M059J (cell line): ENCODE measurements around the gene GALNT13. TPM values are rescaled to one million over a fixed set of nuclear protein-coding genes. Genes with fewer than 3 reads are reported as not detected.

Experiments used
- DNase-seq: peaks from one replicate; pipeline ENCODE4 v3.0.0-alpha.2; 2012; ENCODE audit warnings: low read depth
- total RNA-seq: library from RNA; depleted of rRNA; stranded (reverse); fragments of >200 nt; shearing (Covaris generic); gene quantifications from 2 replicates; pipeline ENCODE4 v1.2.3, GENCODE V29; 2014

GALNT13 gene
- total RNA-seq, 1 experiment from 2014 or later, result 0.05 TPM

DNA sequence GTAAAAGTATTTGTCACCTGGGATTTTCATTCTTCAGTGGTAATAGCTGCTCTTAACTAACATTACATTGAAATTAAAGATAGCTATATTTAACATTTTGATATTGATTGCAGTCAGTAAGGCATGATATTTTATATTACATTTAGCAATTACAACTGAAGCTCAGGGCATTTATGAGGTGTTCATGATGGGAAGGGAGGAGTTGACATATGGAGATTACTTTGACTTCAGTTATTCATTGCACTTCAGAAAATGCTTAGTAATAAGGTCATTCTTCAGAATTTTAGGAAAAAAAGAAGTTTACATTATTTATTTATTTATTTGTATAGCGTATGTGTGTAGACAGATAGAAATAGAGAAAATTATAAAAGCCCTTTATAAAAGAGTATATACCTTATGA lies 352.0 kb downstream of the GALNT13 start:
- no peak for DNase-seq

DNA sequence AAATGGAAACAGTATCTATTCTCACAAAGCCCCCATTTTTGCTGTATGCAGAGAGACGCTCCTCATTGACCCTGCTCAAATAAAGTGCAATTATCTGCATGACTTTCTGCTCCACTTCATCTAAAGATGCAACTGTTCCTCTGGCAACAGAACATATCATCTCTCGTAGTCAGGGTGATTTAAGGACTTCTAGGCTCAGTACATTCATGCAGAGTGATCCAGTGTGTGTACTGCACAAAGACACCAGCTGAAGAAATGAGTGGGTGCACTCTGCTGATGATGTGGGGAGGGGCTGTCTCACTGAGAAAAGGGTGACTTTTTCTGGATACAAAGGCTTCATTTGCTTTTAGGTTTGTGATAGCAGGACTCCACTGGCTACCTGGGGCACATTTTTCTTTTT lies 355.2 kb downstream of the GALNT13 start:
- no peak for DNase-seq

DNA sequence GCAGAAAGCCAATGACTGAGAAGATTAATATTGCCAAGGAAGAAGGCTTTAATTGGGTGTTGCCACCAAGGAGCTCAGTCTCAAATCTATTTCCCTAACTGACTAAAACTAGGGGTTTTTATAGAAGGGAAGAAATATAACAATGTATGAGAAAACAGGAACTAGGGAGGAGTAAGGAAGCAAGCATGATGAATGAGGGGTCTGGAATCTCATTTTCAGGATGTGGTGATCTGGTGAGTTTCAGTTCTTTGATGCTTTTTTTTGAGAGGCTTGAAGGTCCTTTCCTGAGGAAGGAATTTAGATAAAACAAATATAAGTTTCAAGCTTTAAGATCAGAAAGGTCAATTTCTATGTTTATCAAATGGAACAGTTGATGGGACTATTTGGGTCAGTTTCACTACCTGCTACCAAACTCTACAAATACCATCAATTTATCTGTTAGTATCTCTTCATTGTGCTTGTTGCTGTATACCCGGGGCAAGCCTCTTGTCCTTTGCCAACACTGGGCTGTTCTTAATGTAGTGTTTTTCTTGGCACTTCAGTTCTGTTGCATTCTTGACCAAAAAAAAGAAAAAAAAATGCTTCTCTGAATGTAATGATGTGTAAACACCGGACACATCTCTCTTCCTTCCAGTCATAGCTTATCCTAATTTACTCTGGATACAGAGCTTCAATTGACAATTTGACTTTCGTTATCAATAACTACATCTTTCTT lies 357.0 kb downstream of the GALNT13 start:
- DNase-seq, result no peak

DNA sequence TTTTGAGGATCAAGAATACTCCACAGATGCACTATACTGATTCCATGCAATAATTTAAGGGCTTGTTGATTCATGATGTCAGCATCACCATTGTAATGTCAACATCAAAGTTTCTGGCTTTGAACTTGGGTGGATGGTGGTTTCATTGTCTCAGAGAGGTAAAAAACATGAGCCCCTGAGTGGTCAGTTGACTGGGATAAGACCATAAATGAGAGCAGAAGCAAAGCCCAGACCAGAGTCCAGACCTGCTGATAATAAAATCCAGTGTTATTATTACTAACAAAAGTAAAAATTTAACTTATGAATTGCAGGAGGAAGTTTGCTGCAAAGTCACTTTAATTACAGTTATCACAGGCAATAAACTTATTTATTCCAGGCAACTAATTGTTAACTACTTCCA lies 358.2 kb downstream of the GALNT13 start:
- DNase-seq, result no peak

DNA sequence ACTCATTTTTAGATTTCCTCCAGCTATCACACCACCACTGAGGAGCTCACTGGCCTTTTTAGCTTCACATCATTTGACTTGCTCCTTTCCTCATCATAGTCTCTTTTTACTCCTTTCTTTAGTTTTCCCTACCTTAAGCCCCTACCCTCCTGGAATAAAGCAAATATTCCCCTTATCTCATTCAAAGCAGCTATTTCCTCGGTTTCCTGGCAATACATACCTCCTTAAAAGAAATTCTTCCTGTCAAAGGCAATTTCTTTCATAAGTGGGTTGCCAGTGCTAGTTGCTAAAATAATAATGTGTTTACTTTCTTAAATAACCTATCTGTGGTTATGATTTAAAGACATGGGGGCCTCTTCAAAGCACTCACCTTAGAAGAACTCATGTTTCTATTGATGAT lies 359.3 kb downstream of the GALNT13 start:
- no peak for DNase-seq

DNA sequence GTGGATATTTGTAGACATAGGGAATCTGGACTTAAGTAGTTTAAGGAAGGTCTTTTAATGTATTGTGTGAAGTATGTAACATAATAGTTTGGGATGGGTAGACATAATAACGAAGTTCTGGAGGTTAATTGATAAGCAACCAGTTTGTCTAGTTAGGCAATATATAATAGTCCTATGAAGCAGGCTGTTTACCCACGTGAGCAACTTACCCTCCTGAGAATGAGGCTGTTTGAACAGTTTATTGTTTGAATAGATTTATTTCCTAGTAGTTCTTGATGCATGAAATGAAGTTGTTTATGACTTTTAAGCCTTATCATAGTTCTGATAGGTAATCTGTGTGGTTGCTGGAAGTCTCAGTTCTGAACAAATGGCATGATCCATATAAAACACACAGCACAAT lies 361.5 kb downstream of the GALNT13 start:
- DNase-seq, result no peak

DNA sequence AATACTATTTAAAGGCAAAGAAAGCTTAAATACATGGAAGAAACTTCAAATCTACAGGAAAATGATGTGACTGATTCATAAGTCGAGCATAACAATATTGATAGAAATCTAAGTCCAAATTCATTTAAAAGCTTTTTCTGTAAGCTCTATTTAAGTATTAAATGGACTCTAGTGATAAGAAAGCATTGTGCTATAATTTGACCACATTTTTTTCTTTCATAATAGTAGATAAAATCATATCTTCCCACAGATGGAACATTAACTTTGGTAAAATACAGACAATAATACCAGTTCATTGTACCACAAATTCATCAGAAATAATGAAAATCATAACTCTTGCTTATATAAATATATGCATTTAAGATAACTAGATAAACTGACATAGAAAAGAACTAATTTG lies 366.5 kb downstream of the GALNT13 start:
- no peak for DNase-seq

DNA sequence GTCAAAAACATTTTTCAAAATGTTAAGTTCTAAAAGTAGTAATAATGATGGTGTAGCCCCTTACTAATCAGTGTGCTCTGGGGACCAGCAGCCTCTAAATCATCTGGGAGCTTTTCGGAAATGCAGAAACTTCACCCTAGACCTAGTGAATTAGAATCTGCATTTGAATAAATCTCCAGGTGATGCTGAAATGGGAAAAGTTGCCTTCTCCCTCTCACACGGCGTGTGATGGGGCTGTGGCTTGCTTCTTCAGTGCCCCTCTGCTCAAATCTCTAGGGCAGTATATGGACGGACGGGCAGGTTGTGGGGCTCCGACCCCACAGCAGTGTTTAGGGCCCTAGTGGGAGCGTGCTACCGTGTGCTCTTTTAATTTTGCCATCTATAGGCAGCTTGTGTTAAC lies 368.6 kb downstream of the GALNT13 start:
- no peak for DNase-seq

DNA sequence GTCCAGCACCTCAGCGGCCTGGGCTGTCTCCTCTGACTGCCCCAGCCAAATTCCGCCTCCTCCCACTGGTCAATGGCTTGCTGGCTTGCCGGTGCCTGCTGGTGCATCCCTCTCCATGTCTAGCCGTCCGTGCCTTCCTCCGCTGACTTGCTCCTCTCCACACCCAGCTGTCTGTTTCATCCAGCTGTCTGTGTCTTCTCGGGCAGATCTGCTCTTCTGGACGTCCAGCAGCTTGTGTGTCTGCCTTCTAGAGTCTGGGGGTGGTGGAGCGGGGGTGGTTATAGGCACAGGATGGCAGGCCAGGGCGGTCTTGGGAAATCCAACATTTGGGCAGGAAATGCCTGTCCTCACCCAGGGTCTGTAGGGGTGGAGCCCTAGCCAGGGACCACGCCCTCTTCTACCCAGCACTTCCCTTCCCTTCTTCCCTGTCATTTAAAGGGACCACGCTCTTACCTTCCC lies 369.2 kb downstream of the GALNT13 start:
- no peak for DNase-seq

DNA sequence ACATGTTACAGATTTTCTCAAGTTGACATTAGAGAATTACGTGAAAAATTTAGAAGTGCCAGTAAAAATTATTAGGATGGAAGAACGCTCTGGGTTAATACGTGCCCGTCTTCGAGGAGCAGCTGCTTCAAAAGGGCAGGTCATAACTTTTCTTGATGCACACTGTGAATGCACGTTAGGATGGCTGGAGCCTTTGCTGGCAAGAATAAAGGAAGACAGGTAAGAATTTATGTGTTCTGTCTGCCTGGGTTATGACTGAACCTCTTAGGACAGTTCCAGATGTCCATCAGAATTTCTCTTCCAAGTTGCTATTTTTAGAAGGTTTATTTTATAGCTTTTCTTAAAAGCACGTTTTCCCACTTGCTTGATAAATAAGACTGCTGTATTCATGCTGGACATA lies 371.0 kb downstream of the GALNT13 start:
- no peak for DNase-seq

DNA sequence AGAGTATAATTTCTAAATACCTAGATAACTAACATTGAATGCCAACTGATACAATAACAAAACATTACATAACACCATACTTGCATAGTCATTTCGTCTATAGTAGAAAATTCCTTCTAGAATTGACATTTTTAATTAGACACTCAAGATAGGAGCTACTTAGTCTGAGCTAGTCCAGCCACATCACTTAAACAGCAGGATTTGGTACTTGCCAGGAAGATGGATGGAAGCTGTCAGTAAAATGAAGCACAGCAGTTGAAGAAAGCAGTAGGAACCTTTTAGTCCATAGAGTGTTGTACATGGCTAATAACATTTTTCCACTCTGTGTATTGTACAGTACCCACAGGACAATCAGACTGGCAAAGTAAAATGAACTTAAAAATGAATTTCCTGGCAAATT lies 372.0 kb downstream of the GALNT13 start:
- no peak for DNase-seq

DNA sequence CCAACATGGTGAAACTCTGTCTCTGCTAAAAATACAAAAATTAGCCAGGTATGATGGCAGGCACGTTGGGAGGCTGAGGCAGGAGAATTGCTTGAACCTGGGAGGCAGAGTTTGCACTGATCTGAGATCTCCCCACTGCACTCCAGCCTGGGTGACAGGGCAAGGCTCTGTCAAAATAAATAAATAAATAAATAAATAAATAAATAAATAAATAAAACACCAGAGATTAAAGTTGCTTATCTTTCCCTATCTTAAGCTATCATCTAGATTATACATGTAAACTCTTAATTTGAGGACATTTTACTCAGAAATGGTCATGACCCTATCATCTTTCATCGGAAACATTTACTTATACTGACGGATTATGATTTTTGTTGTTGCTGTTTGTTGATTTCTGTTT lies 373.2 kb downstream of the GALNT13 start:
- DNase-seq, result no peak

DNA sequence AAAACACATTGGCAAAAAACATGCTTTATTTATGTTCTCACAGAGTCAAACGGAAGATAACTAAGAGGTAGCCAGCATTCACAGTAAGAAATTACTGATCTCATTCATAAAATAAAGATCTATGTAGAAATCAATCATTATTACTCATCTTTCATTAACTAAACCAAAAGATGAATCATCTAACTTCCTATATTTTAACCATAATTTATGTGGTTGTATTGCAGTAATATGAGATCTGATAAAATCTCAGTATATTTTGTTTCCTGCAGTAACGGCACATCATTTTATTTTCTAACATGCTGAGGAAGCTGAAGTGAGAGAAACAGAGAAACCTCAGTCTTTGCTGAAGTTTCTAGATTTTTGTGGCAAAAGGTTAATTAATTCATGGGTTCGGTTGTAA lies 375.8 kb downstream of the GALNT13 start:
- no peak for DNase-seq

DNA sequence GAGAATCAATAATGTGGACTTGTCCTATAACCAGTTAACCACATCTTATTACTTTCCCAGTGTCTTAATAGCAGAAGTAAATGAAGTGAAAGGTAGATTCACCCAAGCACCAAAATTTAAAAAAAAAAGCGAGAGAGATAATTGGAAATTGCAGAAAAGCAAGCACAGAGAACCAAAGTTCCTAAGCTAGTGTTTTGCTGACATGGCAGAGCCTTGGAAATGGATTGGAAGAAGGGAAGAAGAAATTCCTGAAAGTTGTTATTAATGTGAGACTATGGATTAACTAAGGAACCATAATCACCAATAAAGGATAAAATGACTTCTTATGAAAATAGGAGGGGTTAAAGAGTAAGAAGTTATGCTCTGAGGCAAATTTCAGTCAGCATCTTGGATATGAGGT lies 384.4 kb downstream of the GALNT13 start:
- no peak for DNase-seq

DNA sequence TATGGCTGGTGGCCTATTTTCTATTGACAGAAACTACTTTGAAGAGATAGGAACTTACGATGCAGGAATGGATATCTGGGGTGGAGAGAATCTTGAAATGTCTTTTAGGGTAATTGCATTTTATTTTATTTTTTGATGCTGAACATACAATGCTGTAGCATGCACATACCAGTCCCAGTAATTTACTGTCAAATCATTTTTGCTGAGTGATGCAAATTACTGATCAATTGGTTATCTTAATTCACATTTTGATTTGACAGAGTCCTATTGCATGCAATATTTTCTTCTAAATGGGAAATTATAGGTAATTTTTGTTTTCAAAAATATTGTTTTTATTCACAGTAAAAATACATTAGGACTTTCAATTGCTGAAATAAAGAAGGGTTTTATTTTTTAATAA lies 387.3 kb downstream of the GALNT13 start:
- no peak for DNase-seq

DNA sequence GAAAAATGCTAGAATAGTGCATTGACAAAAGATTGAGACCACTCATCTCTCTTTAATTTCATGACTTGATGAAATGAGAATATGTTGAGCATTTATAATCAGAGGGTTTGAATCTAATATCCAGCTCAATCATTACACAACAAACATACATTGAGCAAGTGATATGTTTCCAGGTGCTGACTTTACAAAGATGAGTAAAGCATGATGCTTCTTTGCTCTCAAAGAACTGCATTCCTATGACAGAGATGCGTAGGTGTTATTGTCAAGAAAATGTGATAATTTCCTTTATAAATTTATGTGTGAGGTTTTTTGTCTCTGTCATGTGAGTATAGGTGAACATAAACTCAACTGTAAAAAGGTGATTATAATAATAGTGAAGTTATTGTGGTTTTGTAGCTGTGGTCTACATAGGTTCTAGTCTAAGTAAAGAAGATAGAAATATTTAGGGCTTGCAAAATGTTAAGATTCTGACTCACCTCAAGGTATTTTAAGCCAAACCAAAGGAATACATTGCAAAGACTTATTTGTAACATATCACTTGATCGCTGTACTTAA lies 389.8 kb downstream of the GALNT13 start:
- DNase-seq, result no peak

DNA sequence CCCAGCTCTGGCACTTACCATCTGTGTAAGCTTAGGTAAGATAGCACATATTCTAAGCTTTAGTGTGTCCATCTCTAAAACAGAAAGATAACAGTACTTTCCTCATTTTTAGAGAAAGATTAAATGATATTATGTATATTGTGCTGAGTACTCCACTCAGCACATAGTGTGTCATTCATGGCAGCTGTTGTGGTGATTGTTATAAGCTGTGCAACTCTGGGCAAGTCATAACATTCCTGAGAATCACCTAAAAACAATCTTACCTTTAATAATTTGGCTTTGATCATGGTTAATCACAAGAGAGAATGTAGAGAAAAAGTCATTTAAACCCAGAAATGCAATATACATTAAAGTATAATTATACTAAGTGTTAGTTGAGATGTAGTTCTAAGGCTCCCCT lies 391.5 kb downstream of the GALNT13 start:
- no peak for DNase-seq

DNA sequence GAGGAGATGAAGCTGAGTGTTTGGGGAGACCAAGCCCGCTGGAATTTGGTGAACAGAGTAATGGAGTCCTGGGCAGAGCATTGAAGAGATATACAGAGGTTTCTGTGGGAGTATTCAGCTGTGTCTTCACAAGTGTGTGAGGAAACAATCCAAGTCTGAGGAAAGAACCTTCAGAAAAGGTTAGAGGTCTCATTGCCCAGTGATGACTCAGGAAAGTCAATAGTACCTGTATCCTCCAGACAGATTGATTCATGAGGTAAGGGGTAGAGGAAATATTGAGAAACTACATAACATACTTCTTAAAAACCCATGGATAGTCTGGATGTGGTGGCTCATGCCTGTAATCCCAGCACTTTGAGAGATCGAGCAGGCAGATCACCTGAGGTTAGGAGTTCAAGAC lies 392.3 kb downstream of the GALNT13 start:
- DNase-seq, result no peak

DNA sequence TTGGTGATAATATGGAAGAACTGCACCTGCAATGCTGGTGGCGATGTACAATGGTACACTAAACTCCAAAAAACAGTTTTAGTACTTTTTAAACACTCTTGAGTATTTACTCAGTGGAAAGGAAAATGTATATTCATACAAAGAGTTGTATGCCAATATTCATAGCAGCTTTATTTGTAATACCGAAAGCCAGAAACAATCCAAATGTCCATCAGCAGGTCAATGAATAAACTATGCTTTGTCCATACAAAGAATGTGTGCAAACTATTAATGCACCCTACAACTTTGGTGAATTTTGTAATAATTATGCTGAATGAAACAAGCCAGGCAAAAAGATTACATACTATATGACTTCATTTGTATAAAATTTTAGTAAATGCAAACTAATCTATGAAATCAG lies 396.3 kb downstream of the GALNT13 start:
- no peak for DNase-seq

DNA sequence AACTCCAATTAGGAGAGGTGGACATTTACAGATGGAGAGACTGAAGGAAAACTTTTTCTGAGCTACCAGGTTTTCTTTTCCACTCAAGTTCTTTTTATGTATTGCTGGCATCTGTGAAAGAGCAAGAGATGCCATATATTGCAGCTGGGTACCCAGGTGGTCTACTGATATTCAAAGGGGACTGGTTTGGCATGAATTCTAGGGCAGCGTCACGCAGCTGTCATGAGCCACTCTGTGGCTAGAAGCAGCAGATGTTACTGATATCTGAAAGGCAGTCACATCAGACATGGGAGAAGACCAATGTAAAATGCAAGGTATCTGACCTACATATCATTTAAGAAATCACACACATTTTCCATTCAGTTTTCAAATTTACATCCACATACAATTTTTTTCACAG lies 408.8 kb downstream of the GALNT13 start:
- no peak for DNase-seq

DNA sequence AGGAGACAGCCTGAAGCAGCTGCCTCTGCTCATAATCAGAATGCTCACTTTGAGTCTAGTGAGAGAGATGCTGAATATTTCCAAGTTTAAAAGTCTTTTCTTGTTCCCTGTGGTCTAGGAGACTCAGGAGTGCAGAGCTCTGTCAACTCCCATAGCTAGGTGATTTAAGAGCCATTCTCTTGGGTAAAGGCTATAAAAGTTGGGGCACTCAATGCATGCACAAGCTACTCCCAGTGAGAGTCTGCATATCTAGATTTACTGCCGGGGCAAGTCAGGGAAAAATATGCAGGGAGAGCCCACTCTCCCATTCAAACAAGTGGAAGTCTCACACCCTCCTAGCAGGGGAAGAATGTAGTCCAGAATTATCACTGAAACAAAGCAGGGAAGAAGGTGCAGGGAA lies 418.1 kb downstream of the GALNT13 start:
- no peak for DNase-seq

DNA sequence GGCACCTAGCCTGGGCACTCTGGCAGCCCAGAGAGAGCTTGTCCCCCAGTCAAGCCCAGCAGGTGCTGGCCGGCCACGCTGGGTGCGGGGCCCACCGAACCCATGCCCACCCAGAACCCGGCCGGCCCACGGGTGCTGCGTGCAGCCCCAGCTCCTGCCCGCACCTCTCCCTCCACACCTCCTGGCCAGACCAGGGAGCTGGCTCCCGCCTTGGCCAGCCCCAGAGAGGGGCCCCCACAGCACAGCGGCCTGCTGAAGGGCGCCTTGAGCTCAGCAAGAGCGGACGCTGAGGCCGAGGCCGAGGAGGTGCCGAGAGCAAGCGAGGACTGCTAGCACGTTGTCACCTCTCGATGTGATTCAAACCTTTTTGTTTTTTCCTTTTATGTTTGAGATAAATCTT lies 419.8 kb downstream of the GALNT13 start:
- no peak for DNase-seq

DNA sequence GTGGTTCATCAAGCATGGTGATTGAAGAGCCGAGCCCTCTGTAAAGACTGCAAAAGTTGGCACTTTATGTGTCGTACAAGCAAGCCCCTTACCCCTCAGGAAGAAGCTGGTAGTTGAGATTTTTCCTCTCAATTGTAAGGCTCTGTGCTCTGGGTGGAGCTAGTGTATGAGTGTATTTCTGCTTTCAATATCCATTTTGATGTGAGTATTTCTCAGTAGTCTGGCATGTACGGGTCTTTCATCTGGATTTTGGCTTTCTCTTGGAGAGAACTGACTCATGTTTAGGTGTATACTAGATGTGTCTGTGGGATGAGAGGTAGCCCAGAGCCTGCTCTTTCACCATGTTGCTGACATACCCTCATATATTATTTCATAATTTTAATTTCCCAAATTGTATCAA lies 420.2 kb downstream of the GALNT13 start:
- DNase-seq, result no peak

DNA sequence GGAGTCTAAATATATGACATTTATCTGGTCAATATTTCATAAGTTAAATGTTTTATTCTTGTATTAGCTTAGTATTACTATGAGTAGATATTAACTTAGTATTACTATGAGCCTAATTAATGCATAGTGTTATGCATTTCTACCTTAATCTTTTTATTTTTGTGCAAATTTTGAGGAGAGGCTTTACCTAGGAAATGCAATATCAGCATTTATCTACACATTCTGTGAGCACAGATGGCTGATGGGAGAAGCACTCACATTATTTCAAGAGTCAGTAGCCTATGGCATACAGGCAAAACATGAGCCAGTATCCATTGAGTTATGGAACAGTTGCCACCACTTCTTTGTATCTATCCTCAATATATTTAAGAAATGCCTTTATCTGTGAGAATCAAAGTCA lies 422.1 kb downstream of the GALNT13 start:
- DNase-seq, result no peak
